NCI-H526 treated with DMSO at 0.1 percent for 48 hours (cell line): ENCODE measurements around the gene KCNQ1.

Experiments used
- DNase-seq: peaks from one replicate; lab custom pipeline; 2025; lab: John Stamatoyannopoulos, UW

KCNQ1 gene

DNA sequence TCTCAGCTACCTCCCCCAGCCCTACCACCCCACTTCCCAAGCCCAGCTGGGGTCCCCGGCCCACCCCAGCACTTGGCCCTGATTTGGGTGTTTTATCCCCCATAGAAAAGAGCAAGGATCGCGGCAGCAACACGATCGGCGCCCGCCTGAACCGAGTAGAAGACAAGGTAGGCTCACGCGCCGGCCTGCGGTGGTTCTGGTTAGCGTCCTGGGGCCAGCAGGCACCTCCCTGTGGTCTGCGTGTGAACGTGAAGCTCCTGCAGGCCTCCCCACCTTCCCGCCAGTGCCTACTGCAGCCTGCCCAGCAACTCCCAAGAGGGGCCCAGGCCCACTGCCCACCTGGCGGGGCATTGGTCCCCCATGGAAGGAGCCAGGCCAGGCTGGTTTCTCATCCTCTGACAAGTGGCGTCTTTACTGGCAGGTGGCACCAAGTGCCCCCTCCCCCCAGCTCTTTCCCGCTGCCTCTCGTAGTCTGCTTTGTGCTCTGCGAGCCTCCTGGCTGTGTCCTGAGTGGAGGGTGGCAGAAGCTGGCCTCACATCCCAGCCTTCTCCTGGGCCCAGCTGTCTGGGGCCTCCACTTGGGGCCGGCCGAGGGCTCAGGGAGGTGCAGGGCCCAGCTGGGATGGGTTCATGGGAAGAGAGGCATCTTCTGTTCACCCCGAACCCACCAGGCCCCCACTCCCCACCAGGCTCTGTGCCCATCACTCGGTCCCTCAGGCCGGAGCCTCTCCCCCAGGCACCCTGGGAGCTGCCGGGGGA lies 333.2 kb downstream of the KCNQ1 start:
- peak; percentile 88 for DNase-seq

DNA sequence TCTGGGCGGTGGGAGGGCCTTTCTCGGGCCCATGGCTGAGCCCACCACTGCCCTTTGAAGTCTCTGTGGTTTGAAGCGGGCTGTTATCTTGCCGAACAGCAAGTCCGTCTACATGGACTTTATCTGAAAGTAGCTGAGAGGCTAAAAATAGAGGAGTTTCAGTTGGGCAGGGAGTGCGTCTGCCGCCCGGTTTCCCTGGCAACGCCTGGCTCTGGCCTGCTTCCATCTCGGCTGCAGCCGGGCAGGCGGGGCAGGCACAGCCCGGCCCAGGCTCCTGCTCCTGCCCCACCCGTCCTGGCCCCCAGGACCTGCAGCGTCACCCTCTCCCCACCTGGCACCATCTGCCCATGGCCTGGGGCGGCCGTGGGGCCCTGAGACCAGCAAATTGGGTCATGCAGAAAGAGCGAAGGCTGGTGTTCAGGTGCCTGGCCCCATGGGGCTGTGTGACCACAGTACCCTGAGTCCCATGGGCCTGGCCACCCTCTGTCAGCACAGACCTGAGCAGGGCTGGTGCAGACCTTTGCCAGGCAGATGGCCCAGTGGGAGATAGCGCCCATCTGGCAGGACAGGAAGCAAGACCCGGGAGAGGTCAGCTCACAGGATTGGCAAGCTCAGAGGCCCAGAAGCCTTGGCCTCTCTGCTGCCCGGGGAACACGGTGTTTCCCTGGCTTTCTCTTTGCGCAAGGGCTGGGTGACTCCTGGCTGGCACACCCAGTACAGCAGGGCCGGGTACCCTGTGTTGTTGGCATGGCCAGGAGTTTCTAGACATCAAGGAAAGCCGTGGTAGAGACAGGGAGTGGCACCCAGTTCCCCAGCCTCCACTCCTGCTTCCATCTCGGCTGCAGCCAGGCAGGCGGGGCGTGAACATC lies 334.1 kb downstream of the KCNQ1 start:
- peak; percentile 88 for DNase-seq

DNA sequence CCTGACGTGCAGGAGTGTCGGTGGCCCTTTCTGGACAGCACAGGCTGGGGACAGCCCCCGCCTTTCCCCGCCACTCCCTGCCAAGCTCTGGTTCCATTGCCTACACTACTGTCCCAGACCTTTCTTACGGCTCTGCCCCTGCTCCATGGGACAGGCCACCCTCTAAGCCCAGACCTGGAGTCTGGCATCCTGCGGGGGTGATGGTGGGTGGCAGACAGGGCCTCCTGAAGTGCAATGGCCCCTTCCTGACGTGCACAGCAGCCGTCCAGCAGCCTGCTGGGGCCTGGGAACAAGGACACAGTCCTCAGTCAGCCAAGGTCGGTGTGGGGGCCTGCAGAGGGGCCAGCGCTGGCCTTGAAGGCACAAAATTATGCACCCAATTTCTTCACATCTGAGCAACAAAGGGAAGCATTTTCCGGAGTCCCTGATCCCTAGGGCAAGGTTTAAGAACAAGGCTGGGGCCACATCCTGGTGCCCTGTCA lies 334.7 kb downstream of the KCNQ1 start:
- no peak for DNase-seq

DNA sequence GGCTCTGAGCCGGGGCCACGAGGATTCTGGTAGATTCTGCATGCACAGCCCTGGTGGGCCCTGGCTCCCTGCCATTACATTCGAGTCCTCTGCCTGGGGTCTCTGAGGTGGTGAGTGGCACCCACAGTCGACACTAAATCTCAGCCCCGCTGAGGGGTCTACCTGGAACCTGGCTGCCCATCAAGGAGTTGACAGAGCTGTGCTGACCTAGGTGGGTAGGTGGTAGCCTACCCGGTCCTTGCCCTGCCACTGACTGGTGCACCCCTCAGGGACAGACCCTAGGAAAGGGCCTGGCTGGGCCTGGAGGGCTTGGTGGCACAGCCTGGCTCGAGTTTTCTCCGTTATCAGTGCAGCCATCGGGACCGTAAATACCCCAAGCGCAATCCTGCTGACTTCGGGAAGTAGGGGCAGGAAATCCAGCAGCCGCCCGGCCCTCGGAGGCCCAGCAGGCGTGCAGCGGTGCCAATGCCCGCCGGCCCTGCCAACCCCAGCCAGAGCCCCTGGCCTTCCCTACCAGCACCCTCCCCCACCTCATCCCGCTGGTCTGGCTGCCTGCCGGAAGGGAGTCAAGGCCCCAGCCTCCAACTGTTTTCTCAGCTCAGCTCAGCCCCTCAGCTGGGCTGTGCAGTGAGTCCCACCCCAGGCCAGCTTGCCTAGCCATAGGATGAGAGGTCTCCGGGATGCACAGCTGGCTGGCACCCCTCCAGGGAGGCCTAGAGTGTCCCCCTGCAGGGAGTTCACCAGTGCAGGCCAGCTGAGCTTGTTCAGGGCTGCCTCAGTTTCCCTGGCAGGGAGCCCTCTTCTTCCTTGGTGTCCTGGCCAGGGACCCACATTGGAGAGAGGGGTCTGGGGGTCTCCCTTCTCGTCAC lies 335.4 kb downstream of the KCNQ1 start:
- DNase-seq, result no peak

DNA sequence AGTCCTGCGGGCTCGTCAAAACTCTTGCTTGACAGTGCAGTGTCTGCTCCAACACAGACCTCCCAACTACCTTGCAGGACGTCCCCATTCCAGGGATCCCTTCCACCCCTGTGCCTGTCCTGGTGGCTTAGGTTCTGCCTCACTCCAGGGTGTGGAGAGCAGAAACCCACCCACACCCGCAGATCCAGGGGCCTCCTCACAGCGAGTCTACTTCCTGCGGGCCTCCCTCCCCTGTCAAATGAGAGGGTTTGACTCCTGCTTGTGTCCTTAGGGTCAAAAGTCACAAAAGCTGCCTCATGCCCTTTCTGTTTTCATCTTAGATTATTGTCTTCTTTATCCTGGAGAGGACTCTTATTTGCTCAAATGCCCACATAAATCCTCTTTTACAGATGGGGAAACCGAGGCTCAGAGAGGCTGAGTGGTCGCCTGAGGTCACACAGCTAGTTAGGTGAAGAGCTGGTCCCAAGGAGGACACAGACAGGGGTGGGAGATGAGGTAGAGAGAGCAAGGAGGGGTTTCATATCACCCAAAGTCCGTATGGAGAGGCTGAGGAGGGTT lies 336.1 kb downstream of the KCNQ1 start:
- no peak for DNase-seq

DNA sequence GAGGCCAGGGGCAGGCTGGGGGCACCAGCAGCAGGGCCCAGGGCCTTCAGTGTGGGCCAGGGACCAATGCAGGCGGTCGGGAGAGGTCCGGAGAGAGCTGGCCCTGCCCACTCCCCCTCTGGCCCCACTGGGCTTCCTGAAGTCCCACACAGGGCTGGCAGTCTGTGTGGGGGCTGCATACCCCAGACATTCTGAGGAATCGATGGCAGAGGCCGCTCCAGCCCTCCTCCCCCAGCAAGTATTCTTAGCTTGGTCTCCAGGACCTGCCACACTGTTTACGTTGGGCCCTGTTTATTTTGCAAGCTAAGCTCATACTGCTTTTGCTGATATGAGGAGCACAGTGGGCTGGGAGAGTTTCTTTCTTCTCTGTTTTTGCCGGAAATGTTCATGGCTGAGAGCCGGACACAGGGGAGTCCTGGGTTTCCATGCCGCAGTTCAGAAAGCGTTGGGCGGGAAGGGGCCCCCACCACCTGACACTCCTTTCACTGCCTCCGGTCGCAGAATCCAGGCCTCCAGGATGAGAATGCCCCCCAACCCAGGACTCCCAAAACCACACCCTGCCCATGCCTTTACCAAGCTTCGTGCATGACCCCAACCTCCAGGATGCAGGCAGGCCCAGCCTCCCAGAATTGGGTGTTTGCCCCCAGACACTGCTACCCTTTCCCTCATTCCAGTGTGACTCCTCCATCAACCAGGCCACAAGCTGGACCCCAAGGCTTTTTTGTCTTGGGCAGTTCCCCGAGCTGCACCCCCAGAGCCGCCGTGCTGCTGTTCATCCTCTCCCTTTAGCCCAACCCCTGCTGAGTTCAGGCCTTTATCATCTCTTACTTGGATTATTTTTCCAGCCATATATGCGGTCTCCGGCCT lies 336.8 kb downstream of the KCNQ1 start:
- DNase-seq, result no peak

DNA sequence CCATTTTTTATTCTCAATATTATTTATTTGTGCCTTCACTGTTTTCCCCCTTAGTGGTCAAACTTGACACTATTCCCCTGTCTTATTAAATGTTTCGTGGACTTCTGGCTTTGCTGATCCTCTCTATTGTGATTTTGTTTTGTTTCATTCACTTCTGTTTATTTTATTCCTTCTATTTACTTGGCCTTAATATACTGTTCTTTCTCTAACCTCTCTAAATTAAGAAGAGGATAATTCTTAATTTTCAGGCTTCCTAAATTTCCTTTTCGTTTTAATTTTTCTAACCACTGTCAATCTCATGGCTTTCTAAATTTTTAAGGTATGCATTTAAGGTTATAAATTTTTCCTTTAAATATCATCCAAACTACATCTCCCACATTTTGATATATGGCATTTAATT lies 338.0 kb downstream of the KCNQ1 start:
- no peak for DNase-seq

DNA sequence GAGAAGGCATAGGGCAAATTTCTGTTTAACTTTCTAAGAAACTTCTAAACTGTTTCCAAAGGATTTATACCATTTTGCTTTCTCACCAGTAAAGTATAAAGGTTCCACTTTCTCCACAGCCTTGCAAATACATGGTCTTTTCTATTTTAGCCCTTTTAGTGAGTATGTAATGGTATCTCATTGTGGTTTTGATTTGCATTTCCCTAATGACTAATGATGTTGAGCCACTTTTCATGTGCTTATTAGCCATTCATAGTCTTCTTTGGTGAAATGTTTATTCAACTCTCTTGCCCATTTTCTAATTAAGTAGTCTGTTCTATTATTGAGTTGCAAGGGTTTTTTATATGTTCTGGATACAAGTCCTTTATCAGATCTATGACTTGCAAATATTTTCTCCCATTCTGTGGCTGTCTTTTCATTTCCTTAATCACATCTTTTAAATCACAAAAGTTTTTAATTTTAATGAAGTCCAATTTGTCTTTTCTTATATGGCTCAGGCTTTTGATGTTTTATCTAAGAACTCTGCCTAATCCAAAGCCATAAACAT lies 338.8 kb downstream of the KCNQ1 start:
- DNase-seq, result peak; percentile 78

DNA sequence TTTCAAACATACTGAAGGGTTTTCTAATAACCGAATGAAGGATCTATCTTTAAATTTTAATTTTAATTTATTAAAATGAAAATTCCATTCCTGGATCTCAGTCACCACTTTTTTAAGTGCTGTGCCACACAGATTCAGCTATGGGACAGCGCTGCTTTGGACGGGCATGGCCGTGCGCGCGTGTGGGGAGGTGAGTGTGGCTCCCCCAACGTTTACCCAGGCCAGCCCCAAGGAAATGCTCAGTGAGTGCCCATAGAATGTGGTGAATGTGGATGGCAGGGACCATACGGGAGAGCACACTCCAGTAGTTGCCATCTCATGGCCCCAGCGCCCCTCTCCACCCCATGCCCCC lies 343.0 kb downstream of the KCNQ1 start:
- no peak for DNase-seq

DNA sequence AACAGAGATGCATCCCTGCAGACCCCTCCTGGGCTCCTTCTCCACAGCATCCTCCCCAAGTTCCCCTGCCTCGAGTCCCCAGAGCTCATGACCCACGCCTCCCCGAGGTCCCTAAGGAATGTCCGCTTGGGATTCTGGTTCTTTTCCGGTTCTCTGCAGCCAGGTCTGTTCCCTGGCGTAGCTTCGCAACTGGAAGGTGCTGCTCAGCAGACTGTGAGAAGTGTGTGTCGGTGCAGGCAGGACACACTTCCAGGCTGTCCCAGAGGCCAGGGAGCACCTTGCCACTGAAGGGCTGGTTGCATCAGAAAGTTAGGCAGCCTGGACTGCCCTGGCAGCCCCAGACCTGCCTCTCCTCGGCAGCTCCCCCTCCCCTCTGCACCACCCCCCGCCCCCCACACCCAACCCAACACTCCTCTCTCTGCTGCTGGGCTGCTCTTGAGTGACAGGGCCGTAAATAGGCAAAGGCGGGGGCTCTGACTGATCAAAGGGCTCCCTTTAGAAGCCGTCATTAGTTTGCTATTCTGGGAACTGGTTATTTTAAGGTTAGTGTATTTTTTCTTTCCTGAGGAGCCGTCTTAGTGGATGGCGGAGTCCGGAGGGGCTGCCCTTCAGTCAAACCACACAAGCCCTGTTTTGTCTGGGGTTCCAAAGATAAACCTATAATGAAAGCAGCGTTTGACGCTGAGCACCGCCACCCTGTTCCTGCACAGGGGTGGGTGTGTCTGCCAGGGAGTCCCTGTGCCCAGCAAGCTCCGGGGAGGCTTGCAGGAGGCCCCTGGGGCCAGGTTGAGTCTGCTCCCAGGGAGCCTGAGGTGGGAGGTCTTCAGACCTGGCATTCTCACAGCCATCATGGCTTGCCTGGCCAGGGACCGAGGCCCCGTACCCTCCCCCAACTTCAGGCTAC lies 343.6 kb downstream of the KCNQ1 start:
- no peak for DNase-seq

DNA sequence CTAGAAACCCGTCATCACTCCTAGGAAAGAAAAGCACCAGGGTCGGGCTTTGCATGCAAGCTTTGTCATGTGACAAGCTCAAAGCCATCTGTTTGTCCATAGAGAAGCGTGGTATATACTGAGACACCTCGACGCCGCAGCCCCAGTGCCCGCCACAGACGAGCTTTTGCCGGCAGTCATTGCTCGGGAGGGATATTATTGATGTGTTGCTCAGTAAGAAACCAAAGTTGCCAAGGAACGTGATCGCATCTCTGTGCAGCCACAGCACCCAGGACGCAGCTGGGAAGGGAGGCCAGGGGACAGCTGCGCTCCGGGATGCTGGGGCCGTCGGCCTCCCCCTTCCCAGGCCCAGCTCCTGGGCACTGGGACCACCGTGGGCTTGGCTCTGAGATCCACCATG lies 344.5 kb downstream of the KCNQ1 start:
- DNase-seq, result no peak

DNA sequence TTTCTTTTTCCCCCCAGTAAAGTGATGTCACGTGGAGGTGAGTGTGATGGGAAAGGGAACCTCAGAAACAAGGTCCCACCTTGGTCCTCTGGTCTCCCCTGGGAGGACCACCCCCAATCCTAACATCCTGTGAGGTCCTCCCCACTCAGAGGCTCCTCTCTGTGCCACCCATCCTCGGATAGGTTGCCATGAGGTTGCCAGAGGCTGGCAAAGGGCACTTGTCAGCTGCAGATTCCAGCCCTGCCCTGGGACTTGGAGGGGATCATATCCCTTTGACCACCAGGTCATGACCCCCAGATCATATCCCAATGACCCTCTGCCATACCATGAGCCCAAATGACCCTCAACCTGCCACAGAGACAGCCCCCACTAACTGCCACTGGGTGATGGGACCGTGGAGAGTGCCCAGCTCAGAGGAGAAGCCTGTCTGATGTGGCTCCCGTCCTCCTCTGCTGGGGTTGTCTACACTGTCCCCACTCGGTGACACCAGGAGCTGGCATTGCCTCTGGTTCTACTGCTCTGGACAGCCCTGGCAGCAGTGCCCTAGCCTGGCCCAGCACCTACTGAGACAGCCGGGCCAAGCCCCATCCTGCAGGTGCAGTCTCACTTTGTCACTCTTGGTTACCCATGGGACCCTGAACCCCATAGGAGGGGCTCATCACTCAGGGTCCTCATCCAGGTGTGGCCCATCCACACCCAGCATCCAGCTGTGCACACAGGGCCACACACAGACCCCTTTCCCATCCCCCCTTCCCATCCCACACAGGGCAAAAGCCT lies 345.2 kb downstream of the KCNQ1 start:
- DNase-seq, result no peak

DNA sequence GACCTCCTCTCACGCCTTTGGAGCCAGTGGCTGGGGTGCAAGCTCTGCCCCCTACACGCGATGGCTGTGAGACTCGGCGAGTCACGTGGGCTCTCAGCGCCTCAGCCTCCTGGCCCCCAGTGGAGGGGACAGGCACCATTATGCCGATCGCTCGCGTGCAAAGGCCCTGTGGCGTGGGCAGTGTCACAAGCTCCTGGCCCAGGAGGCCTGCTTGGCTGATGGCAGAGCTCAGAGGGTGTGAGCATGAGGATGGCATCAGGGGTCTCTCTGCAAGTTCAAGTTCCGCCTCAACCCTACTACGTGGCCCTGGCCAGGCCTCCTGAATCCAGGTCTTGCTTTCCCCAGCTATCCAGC lies 345.7 kb downstream of the KCNQ1 start:
- DNase-seq, result no peak

DNA sequence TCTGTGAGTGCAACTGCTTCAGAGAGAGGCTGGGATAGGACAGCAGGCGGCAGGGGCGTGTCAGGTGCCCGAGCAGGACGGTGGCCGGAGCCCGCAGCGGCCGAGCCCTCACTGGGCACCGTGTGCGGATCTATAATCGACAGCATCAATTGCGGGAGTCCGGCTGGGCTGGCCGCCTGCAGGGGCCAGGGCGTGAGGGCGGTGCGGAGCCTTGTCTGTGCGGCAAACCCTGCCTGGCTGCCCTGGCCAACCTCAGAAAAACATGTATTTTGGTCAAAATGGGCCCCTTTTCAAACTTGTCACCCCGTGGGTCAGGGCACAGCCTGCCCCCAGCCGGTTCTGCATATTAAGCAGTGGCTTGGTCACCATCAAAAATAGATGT lies 346.3 kb downstream of the KCNQ1 start:
- DNase-seq, result no peak

DNA sequence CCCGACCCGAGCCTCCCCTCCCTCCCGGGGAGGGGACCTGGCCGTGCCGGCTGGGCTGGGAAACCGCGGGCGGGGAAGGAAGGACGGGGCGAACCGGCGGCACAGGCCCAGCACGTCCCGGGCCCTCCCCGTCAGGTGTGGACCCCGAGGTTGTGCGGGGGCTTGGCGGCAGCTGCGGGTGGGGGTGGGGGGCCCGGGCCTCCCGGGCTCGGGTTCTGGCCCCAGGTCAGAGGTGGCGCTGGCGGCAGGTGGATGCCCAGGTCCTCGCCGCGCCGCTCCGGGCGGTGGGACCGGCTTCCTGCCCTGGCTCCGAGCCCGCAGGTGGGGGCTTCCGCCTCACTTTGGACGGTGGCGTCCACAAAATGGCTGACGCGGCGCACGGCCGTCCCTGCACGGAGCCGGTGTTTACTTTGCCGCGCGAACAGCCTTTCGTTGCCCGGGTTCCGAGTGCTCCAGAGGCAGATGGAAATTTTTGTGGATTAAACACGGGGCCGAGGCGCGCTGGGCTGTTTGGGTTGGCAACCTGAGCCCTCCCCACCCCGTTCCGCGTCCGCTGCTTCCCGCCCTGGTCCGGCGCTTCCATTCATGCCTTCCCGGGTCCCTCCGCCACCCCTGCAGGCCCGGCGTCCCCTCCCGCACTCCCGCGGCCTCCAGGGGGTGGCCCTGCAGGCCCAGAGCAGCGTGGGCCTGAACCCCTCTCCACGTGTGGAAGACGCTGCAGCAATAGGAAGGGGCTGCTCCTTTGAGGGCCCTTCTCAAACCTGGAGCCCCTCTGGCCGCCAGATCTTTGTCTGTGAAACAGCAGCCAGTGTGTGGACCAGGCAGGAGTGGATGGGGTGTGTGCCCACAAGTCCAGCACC lies 346.9 kb downstream of the KCNQ1 start:
- no peak for DNase-seq

DNA sequence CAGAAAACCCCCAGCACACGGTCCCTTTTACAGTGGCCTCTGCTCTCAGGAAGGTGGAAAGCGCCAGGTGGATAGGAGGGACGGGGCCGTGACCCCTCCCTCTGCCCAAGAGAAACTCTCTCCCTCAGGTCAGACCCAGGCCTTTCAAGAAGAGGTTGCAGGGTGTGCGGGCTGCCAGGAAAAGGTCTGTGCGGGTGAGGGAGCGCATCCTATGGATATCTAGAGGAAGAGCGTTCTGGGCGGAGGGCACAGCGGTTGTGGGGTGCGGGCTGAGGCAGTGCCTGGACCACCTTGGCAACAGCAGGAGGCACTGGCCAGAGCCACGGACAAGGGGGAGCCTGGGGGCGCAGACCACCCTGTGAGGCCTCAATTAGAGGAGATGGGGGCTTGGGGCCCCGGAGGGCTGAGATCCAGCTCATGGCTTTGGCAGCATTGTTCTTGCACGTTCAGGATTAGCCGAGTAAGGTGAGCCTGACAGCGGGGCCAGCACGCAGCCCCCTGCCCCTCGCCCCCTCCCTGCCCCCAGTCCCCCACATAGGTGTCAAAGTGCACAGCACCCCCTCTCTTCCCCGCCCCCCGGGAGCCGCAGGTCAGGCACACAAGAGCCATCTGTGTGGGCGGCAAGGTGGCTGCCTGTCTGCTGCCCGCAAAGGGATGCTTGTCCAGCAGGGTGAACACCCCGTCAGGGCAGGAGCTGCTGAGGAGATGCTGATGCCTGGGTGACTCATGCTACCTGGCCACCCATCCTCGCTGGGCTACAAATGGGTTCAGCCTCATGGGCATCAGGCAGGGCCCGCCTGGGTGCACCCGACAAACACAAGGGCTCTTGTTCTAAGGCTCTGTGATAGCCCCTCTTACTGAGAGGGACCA lies 347.8 kb downstream of the KCNQ1 start:
- no peak for DNase-seq

DNA sequence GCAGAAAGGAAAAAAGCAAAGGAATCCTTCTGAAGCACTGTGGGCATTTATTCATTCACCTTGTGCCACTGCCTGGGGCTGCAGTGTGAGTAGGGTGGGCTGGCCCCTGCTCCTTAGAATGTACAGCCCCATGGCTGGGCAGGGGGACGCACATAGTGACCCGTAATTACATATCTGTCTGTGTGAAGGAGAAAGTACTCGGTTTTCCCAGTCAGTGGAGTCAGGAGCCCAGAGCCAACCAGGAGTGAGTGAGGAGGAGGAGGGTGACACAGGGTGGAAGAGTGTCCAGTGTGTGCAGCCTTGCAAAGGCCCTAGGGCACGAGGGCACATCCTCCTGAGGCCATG lies 348.9 kb downstream of the KCNQ1 start:
- DNase-seq, result no peak
